Activated T-cell treated with anti-CD3 and anti-CD28 coated beads for 48 hours (primary cell): Measurements from ENCODE around the gene UTF1.
"Not testable (repeated sequence)": the region's sequence is repeated elsewhere in the genome, so short reads cannot be mapped to it uniquely, and the experiment has no call there.

Experiments used
- DNase-seq: peaks from one replicate; pipeline ENCODE4 v3.0.0-alpha.2; 2020; ENCODE audit warnings: low read depth

UTF1 gene

DNA sequence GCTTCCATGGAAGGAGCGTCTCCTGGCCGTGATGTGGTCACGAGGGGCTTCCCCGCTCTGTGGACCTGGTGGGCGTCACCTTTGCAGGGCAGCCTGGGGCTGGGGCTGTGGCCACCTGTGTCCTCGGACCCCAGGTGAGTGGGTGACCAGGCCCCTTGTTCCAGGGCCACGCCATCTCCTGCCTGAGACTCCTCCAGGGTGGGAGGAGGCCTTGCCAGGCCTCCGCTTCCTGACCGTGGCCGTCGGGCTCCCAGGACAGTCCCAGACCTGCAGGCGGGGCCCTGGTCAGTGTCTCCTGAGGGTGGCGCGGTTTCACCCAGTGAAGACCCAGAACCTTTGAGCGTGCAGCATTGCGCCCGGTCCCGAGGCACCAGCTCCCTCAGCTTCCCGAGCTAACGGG, 20.4 kb upstream of the UTF1 start:
- no peak for DNase-seq

- DNase-seq, result no peak
These were observed 19.4 kb upstream of the UTF1 start for GRCh38 chr10:133210398-133211140.

- no peak for DNase-seq
These were observed 18.7 kb upstream of the UTF1 start for GRCh38 chr10:133211141-133211830.

DNA sequence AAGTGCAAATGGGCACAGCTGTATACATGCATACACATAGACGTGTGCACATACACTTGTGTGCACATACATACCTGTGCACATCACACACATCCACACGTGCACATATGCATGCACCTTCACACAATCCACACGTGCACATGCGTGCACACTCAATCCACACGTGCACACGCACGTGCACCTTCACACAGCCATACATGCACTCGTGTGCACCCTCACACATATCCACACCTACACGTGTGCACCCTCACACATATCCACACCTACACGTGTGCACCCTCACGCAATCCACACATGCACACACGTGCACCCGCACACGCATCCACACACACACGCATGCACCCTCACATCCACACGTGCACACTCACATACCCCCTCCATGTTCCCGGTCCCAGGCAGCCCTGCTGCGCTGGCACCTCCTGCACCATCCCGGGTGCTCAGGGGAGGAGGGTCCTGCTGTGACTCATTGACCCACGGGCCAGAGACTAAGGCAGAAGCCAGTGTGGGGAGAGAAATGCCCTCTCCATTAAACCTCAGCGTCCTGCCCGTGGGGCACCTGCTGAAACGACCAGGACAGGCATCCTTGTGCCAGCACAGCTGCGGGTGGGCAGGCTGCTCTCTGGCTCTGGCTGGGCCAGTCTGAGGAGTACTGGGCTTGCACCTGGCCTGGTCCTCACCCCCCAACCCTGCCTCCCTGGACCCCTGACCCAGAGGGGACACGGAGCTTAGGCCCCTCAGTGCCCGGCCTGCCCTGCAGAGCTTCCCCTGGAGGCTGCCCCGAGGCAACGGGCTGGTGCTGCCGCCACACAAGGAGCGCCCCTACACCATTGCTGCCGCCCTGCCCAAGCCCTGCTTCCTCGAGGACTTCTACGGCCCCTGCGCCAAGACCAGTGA, 17.8 kb upstream of the UTF1 start:
- no peak for DNase-seq

DNA sequence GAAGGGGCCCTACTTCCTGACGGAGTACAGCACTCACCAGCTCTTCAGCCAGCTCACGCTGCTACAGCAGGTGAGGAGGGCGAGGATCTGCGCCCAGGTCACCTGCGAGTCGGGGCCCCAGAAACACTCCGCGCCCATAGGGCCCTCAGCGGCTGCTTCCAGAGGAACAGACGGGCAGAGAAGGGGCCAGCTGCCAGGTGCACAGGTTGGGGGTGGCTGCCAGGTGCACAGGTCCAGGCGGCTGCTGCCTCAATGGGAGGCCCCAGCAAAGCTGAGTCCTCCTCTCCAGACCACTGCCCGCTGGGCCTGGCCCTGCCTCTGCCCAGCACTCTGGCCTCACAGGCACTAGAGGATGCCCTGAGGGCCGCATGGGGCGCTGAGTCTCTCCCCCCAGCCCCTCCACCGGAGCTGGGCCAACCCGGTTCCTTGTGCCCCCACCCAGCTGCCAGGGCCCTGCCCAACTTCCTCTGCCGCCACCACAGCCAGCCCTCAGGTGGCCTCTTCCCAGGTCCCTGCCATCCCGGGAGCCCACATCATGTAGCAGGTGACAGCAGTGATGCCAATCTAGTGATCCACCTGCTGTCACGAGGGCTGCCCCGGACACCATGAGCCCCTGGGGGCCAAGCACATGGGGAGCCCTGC, 17.0 kb upstream of the UTF1 start:
- DNase-seq, result no peak

- no peak for DNase-seq
These were observed 16.2 kb upstream of the UTF1 start for GRCh38 chr10:133213641-133214467.

GRCh38 chr10:133214468-133215410, 15.3 kb upstream of the UTF1 start:
- DNase-seq, result no peak

- no peak for DNase-seq
These were observed 14.4 kb upstream of the UTF1 start for GRCh38 chr10:133215586-133215985.

- no peak for DNase-seq
These were observed 13.2 kb upstream of the UTF1 start for GRCh38 chr10:133216776-133217175.

DNA sequence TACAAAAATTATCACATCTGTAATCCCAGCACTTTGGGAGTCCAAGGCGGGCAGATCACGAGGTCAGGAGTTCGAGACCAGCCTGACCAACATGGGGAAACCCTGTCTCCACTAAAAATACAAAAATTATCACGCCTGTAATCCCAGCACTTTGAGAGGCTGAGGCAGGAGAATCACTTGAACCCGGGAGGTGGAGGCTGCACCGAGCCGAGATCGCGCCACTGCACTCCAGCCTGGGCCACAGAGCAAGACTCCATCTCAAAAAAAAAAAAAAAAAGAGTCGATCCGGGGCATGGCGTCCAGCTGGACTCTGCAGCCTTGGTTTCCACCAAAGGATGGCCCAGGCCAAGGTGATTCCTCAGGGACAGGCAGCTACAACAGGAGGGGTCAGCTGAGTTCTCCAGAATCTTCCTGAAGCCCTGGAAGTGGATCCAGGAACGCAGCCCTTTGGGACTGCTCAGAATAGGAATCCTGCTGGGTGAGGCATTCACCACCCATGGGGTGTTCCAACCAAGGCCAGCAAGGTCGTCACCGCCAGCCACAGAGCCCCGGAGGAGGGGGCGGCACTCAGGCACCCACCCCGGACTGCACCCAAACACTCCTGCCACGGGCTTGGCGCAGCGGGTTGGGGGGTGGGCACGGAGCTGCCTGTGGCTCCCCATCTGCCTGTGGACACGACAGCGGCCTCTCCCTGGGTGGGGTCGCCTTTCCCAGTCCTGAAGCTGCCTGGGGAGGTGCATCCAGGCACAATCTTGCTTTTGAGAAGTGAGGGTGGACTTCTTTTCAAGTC, 12.0 kb upstream of the UTF1 start:
- no peak for DNase-seq

DNA sequence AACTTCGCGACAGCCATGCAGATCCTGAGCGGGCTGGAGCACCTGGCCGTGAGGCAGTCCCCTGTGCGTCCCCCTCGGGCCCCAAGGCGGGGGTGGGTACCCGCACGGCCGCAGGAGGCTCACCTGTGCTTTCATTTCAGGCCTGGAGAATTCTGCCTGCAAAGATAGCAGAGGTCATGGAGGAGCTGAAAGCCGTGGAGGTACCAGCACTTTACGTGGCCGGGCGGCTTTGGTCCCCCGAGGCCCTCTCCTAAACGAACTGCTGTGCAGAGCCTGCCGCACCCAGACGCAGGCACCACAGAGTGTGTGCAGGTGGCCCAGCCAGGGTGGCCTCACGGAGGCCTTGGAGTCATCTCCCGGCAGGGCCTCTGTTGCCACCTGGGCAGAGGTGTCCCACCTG, 11.1 kb upstream of the UTF1 start:
- DNase-seq, result no peak

GRCh38 chr10:133219782-133220181, 10.2 kb upstream of the UTF1 start:
- no peak for DNase-seq

- no peak for DNase-seq
These were observed 8.7 kb upstream of the UTF1 start for GRCh38 chr10:133221331-133221730.

DNA sequence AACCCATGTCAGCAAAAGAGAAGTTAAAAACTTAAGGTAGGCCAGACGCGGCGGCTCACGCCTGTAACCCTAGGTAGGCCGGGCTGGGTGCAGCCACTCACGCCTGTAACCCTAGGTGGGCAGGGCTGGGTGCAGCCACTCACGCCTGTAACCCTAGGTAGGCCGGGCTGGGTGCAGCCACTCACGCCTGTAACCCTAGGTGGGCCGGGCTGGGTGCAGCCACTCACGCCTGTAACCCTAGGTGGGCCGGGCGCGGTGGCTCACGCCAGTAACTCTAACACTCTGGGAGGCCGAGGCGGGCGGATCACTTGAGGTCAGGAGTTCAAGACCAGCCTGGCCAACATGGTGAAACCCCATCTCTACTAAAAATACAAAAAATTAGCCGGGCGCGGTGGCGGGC, 8.3 kb upstream of the UTF1 start:
- DNase-seq, result not testable (repeated sequence)

- no peak for DNase-seq
These were observed 5.9 kb upstream of the UTF1 start for GRCh38 chr10:133224076-133224475.

DNA sequence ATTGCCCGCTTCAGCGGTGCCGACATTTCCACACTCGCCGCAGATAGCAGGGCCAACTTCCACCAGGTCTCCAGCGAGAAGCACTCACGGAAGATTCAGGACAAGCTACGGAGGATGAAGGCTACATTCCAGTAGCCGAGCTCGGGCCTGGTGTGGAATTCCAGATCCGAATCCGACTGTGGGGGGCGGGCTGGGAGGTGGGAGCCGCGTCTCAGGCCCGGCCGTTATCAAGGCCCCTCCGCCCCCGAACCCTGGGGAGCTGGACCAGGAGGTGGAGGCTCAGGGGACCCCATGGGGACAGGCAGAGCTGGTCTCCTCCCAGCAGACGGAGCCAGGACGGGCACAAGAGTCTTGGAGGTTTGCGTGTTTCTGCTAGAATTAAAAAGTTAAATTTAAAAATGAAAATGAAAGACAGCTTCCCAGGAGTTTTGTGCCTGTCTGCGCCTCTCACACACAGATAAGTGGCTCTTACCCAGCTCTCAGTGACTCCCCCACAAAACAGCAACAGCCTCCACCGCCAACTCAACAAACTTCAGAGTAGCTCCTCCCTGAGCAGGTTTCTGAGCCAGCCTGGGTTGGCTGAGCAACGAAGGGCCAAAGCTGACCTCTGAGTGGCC, 5.2 kb upstream of the UTF1 start:
- DNase-seq, result no peak

DNA sequence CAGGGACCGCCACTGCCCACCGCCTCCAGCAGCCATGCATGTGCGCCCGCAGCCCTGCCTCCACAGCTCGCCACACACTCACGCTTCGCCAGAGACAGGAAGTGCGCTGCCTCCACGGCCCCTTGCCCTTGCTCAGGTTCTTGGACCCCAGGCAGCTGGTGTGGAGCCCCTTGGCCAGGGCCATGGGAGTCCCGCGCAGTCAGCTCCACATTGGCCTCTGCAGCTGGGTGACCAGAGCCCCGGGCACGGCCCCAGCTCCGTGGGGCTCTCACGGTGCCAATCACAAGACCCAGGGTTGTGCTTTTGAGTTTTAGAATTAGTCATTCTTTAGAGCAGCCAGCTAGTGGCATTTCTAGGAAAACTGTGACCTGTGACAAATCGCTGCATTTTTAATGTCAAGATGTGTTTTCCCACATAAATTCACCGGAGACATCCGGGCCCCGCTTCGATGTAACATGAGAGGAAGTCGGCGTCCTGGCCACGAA, 4.3 kb upstream of the UTF1 start:
- DNase-seq, result no peak

DNA sequence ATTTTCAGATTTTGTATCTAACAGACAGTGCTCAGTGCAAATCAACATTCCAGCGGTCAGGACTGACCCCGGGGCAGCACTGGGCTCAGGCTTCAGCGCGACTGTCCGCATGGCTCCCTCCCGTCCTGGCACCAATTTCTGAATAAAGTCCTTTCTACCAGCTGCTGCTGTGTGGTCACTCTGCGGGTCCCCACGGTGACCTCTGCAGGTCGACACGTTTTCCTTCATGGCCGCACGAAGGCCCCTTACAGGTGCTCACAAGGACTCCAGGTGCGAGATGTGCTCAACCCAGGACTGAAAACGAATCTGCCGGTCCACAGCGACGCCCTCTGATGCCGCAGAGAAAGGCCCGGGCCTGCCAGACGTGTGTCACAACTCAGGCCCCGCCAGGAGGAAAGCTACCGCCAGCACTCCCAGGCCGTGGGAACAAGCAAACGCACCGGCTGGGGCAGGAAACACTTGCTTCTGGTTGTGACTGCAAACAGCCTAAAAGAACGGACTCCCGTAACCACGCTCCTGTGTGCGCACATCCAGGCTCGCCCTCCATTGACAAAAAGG, 3.7 kb upstream of the UTF1 start:
- no peak for DNase-seq
